KOPT-K1 (cell line): ENCODE data around the gene DECR2.
"Not testable (repeated sequence)": the region's sequence is repeated elsewhere in the genome, so short reads cannot be mapped to it uniquely, and the experiment has no call there.

Source experiments
- H3K27ac ChIP-seq: fragments of 200-600 bp; sonication (generic); 2 replicates; pipeline ENCODE4 v1.5.1; 2016; ENCODE audit warnings: antibody characterized with exemption, mild to moderate bottlenecking, low read depth, low read length; ENCODE audit not compliant: poor library complexity, severe bottlenecking
- H3K36me3 ChIP-seq: fragments of 200-600 bp; sonication (generic); 2 replicates; pipeline ENCODE4 v1.5.1; 2017; ENCODE audit warnings: antibody characterized with exemption, mild to moderate bottlenecking, low read length, moderate library complexity; ENCODE audit not compliant: insufficient read depth
- H3K9me3 ChIP-seq: fragments of 200-600 bp; sonication (generic); 2 replicates; pipeline ENCODE4 v1.5.1; 2017; ENCODE audit warnings: antibody characterized with exemption, low read length, mild to moderate bottlenecking; ENCODE audit not compliant: insufficient read depth, poor library complexity, severe bottlenecking

DECR2 gene

DNA sequence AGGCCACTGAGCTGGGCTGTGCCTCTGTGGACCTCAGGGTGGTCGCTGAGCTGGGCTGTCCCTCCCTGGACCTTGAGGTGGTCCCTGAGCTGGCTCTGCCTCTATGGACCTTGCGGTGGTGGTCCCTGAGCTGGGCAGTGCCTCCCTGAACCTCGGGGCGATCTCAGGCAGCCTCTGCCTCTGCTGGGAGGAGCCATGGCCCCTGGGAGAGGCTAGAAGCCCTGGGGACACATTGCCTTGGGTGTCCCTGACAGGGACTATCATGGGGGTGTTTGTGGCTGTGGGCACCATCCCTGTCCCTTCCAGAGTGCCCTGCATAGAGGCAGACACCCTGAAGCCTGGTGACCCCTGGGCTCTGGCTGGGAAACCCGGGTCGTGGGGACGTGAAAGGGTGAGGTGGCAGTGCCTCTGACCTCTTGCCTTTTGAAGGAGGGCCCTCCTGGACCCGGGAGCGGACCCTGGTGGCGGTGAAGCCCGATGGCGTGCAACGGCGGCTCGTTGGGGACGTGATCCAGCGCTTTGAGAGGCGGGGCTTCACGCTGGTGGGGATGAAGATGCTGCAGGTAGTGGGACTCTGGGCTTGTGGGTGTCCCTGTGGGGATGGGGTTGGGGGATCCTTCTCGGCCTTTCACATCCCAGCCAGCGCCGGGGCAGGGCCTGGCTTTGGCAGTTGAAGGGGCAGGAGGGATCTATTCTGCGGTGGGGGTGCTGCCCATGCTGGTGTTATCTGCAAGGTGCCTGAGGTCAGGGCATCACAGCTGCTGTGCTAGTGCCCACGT is 2.9 kb upstream of the DECR2 start:
- no peaks in the 10 kb centered on the region for H3K9me3 ChIP-seq
- no peak overlapping the region for H3K27ac ChIP-seq
- no peaks in the 10 kb centered on the region for H3K36me3 ChIP-seq

DNA sequence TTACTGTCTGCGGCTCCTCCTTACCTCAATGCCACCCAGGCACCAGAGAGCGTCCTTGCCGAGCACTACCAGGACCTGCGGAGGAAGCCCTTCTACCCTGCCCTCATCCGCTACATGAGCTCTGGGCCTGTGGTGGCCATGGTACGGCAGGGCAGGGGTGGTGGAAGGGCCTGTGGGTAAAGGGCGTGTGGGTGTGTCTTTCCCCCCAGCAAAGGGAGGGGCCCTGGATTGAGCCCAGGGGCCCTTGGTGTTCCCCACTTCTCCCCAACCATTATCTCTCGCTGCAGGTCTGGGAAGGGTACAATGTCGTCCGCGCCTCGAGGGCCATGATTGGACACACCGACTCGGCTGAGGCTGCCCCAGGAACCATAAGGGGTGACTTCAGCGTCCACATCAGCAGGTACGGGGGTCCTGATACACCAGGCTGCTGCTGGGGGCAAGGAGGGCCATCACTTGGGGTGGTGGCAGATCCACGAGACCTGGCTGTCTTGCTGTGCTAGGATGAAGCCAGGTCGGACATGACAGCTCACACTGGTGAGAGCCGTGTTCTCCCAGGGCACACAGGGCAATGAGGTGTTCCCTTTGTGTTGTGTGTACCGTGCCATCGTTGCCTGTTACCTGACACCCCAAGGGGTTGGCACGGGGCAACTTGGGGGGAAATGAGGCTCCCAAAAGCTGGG is 2.2 kb upstream of the DECR2 start:
- Histone ChIP-seq H3K36me3 (no peaks in the 10 kb centered on the region), H3K27ac (no peak overlapping the region), H3K9me3 (no peaks in the 10 kb centered on the region)

- H3K36me3 ChIP-seq: no peaks in the 10 kb centered on the region
- H3K9me3 ChIP-seq: no peaks in the 10 kb centered on the region
- no peak overlapping the region for H3K27ac ChIP-seq
Measured at GRCh38 chr16:400061-400591, 1.6 kb upstream of the DECR2 start.

GRCh38 chr16:404971-405486 is 3.3 kb downstream of the DECR2 start:
- H3K9me3 ChIP-seq: no peaks in the 10 kb centered on the region
- H3K36me3 ChIP-seq: no peaks in the 10 kb centered on the region
- H3K27ac ChIP-seq: no peak overlapping the region

DNA sequence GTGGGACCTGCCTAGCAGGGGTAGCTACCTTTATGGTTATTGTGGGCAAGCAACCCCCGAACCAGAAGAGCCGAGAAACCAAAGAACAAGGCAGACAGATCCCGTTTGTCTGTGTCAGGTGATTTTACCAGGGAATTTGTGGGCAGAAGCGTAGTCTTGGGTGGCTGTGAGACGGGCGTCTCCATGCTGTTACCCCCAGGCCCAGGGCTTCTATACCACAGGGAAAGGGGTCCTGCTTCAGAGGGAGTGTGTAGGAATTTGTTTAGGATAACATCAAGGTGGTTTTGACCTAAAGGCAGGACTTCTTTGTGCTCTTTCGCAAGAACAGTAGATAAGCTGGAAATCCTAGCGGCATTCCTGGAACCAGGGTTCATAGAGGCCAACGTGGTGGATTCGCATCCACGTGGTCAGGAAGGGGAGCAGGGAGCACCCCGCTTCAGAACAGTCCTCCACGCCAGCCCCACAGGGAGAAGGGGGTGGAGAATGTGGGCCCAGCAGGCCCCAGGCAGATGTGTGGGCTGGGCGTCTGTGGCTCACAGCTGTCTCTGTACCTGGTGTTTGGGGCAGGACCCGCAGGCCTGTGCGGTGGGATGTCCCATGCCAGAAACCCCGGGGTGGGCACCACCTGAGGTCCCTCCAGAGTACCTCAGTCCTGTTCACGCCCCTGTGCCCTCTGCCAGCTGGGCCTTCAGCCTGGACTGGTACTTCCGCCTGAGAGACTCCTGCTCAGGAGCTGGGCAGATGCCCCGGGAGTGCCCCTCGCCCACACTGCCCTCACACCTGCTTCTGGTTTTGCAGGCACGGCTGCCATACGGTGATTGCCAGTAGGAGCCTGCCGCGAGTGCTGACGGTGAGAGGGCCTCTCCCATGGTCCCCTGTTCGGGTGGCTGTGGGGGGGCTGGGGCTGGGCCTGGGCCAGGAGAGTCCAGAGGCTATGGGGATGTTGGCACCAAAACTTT is 4.1 kb downstream of the DECR2 start:
- no peak overlapping the region for H3K27ac ChIP-seq
- H3K36me3 ChIP-seq: no peaks in the 10 kb centered on the region; the same call in 1 of the 2 replicates
- H3K9me3 ChIP-seq: no peaks in the 10 kb centered on the region

DNA sequence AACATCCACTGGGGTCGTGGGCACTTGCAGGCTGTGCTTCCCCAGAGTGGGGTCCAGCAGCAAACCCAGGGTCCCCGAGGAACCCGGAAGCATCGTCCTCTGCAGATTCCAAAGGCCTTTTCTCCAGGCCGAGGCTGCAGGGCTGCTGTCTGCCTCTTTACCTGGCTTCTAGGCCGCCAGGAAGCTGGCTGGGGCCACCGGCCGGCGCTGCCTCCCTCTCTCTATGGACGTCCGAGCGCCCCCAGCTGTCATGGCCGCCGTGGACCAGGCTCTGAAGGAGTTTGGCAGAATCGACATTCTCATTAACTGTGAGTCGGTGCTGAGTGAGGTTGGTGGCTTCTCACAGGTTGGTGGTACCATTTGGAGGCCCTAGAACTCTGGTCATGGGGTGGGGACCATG is 5.6 kb downstream of the DECR2 start:
- no peaks in the 10 kb centered on the region for H3K9me3 ChIP-seq
- H3K36me3 ChIP-seq: peaks cover 3% of the 10 kb centered on the region; the same call in 1 of the 2 replicates
- H3K27ac ChIP-seq: no peak overlapping the region

GRCh38 chr16:410516-411178 is 9.0 kb downstream of the DECR2 start:
- H3K36me3 ChIP-seq: peaks cover 3% of the 10 kb centered on the region; the same call in 1 of the 2 replicates
- H3K27ac ChIP-seq: no peak overlapping the region
- no peaks in the 10 kb centered on the region for H3K9me3 ChIP-seq

- no peaks in the 10 kb centered on the region for H3K9me3 ChIP-seq
- H3K36me3 ChIP-seq: peaks cover 3% of the 10 kb centered on the region; the same call in 1 of the 2 replicates
- H3K27ac ChIP-seq: no peak overlapping the region
Measured at GRCh38 chr16:411576-412265, 10.0 kb downstream of the DECR2 start.

- Histone ChIP-seq H3K27ac (no peak overlapping the region), H3K9me3 (no peaks in the 10 kb centered on the region), H3K36me3 (peaks cover 3% of the 10 kb centered on the region; the same call in 1 of the 2 replicates)
Measured at GRCh38 chr16:414395-415169, 12.9 kb downstream of the DECR2 start.

GRCh38 chr16:415170-415498 is 13.4 kb downstream of the DECR2 start:
- not testable (repeated sequence) for H3K36me3 ChIP-seq, H3K27ac ChIP-seq, H3K9me3 ChIP-seq

DNA sequence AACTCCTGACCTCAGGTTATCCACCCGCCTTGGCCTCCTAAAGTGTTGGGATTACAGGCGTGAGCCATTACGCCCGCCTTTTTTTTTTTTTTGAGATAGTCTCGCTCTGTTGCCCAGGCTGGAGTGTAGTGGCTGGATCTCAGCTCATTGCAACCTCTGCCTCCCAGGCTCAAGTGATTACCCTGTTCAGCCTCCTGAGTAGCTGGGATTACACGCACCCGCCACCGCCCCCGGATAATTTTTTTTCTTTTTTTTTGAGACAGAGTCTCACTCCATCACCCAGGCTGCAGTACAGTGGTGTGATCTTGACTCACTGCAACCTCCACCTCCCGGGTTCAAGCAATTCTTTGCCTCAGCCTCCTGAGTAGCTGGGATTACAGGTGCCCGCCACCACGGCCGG is 20.5 kb downstream of the DECR2 start:
- not testable (repeated sequence) for H3K36me3 ChIP-seq, H3K27ac ChIP-seq

GRCh38 chr16:424033-424622 is 22.4 kb downstream of the DECR2 start:
- Histone ChIP-seq H3K9me3 (no peaks in the 10 kb centered on the region), H3K36me3 (no peaks in the 10 kb centered on the region), H3K27ac (no peak overlapping the region)

More for the DNA sequence above, 20.5 kb downstream of the DECR2 start:
- H3K9me3 ChIP-seq: not testable (repeated sequence)

DNA sequence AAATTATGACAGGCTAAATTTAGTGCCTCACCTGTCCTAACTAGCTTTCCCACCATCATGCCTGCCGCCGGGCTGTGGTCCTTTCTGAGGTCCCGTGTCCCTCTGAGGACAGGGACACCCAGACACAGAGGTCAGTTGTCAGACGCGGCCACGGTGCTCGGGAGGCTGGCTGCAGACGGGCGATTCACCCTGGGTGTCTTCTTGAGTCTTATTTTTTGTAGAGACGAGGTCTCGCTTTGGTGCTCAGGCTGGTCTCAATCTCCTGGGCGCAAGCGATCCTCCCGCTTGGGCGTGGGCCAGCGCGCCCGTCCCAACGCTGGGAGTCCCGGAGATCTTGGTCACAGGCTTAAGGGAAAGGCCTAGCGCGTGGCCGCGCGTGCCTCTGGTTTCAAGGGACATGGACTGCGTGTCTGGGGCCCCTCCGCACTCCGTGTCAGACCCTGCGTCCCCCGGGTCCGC is 23.0 kb downstream of the DECR2 start:
- H3K9me3 ChIP-seq: no peaks in the 10 kb centered on the region
- no peaks in the 10 kb centered on the region for H3K36me3 ChIP-seq
- peak overlapping the region; percentile 49 for H3K27ac ChIP-seq
